CD4-positive, alpha-beta T cell (primary cell): ENCODE measurements around the gene CACNA2D3. TPM values are rescaled to one million over a fixed set of nuclear protein-coding genes. Genes with fewer than 3 reads are reported as not detected.

Source experiments
- ATAC-seq: fragments of 200-7000 bp; cut with Tn5 transposase; one replicate; pipeline ENCODE4 v1.10.0; 2022; ENCODE audit warnings: mild to moderate bottlenecking; ENCODE audit not compliant: poor library complexity
- CTCF ChIA-PET: fragments of 350-600 bp; sonication (Branson Sonifier 250); formaldehyde crosslinking; loops from one replicate; lab custom pipeline; 2021; ENCODE audit warnings: antibody characterized with exemption, inconsistent platforms; lab: Charles Lee
- POLR2A ChIA-PET: fragments of 350-600 bp; sonication (Branson Sonifier 250); formaldehyde crosslinking; loops from one replicate; lab custom pipeline; 2021; ENCODE audit warnings: antibody characterized with exemption, inconsistent platforms; lab: Charles Lee
- DNase-seq, 14 experiments: peaks; one replicate each; pipeline ENCODE4 v3.0.0-alpha.2; 2013 to 2020; ENCODE audit warnings: mixed read lengths in 2 of 14
- H3K27ac ChIP-seq, 2 donors: one replicate each; pipeline versions ENCODE4 v1.5.1 to v1.7.0; 2013; ENCODE audit warnings: low read length in 2 of 2, low read depth in 1 of 2, mild to moderate bottlenecking in 1 of 2
- H3K27me3 ChIP-seq, 2 experiments: 1 replicate in 1 of 2; 2 replicates in 1 of 2; pipeline versions ENCODE4 v1.6.1 to v1.7.0; 2013; ENCODE audit warnings: low read length in 2 of 2, control low read depth in 1 of 2, mild to moderate bottlenecking in 1 of 2, moderate library complexity in 1 of 2; ENCODE audit not compliant: insufficient read depth in 2 of 2, control insufficient read depth in 1 of 2
- H3K36me3 ChIP-seq: one replicate; pipeline ENCODE4 v1.6.1; 2013; ENCODE audit warnings: low read length, control low read depth; ENCODE audit not compliant: insufficient read depth
- H3K4me1 ChIP-seq: one replicate; pipeline ENCODE4 v1.6.1; 2013; ENCODE audit warnings: low read length, control low read depth; ENCODE audit not compliant: insufficient read depth
- H3K4me3 ChIP-seq: one replicate; pipeline ENCODE4 v1.5.1; 2013; ENCODE audit warnings: mild to moderate bottlenecking, low read length, moderate library complexity
- H3K9me3 ChIP-seq, 2 experiments: 1 replicate in 1 of 2; 2 replicates in 1 of 2; pipeline versions ENCODE4 v1.6.1 to v1.7.0; 2013; ENCODE audit warnings: low read length in 2 of 2, mild to moderate bottlenecking in 2 of 2, control low read depth in 1 of 2, moderate library complexity in 1 of 2; ENCODE audit not compliant: control insufficient read depth in 1 of 2, insufficient read depth in 1 of 2
- H3K27ac Mint-ChIP-seq: one replicate; pipeline ENCODE4 v1.8.0; 2020; ENCODE audit warnings: mixed read lengths
- H3K27me3 Mint-ChIP-seq: one replicate; pipeline ENCODE4 v1.8.0; 2021; ENCODE audit warnings: mixed read lengths
- H3K36me3 Mint-ChIP-seq: one replicate; pipeline ENCODE4 v1.8.0; 2021; ENCODE audit warnings: low read depth, mixed read lengths
- H3K4me1 Mint-ChIP-seq: one replicate; pipeline ENCODE4 v1.8.0; 2021; ENCODE audit warnings: low read depth, mixed read lengths
- H3K4me3 Mint-ChIP-seq: one replicate; pipeline ENCODE4 v1.8.0; 2020; ENCODE audit warnings: mild to moderate bottlenecking, mixed read lengths
- H3K9me3 Mint-ChIP-seq: one replicate; pipeline ENCODE4 v1.8.0; 2020; ENCODE audit warnings: mixed read lengths
- CTCF ChIP-seq: fragments of 200-600 bp; IDR thresholded peaks from one replicate; pipeline ENCODE4 v1.8.0; 2022; ENCODE audit warnings: antibody characterized with exemption, mild to moderate bottlenecking
- intact Hi-C, 2 experiments: fragments of 100-400 bp; cut with DNase I in 1 of 2; cut with micrococcal nuclease in 1 of 2; formaldehyde crosslinking; loops; one replicate each; pipeline versions ENCODE4 v1.15.1 to v1.9.0; 2023 to 2025; cut with DNase I, micrococcal nuclease
- total RNA-seq, 174 experiments: library from RNA in 2 of 174; stranded (reverse) in 2 of 174; gene quantifications; one replicate each; pipeline ENCODE4 v1.2.3 and lab custom pipeline; 2021 to 2026

The CACNA2D3 gene
- total RNA-seq, 2 experiments from 2014 or later: 0.08 TPM; not detected in 1

GRCh38 chr3:54827056-54827687 is 704.8 kb downstream of the CACNA2D3 start:
- Histone ChIP-seq H3K36me3 (no peaks in the 10 kb centered on the region), H3K4me1 (no peaks in the 10 kb centered on the region), H3K27ac (no peak overlapping the region), H3K9me3 (peaks cover 5 to 14% of the 10 kb centered on the region in 2 experiments), H3K4me3 (no peak overlapping the region), H3K27me3 (no peaks in the 10 kb centered on the region)
- no peak for DNase-seq
- no peak overlapping the region for H3K27ac Mint-ChIP-seq
- intact Hi-C loops: no loop called here
- ChIA-PET CTCF (no interaction called here), POLR2A (no interaction called here)
- H3K9me3 Mint-ChIP-seq: peaks cover 2% of the 10 kb centered on the region
- no peak overlapping the region for H3K4me3 Mint-ChIP-seq
- no peaks in the 10 kb centered on the region for H3K4me1 Mint-ChIP-seq
- H3K36me3 Mint-ChIP-seq: no peaks in the 10 kb centered on the region
- no peak for ATAC-seq
- H3K27me3 Mint-ChIP-seq: no peaks in the 10 kb centered on the region
- no peak for TF ChIP-seq CTCF

GRCh38 chr3:54827776-54828175 is 705.4 kb downstream of the CACNA2D3 start:
- ChIA-PET POLR2A (no interaction called here), CTCF (no interaction called here)
- H3K4me1 Mint-ChIP-seq: no peaks in the 10 kb centered on the region
- no peaks in the 10 kb centered on the region for H3K36me3 ChIP-seq
- H3K27ac ChIP-seq: no peak overlapping the region
- no peaks in the 10 kb centered on the region for H3K4me1 ChIP-seq
- no peak for DNase-seq
- intact Hi-C loops: no loop called here
- TF ChIP-seq CTCF: no peak
- no peaks in the 10 kb centered on the region for H3K36me3 Mint-ChIP-seq
- no peak for ATAC-seq
- H3K9me3 ChIP-seq: peaks cover 5 to 14% of the 10 kb centered on the region in 2 experiments
- H3K4me3 Mint-ChIP-seq: no peak overlapping the region
- peaks cover 2% of the 10 kb centered on the region for H3K9me3 Mint-ChIP-seq
- H3K27ac Mint-ChIP-seq: no peak overlapping the region
- no peaks in the 10 kb centered on the region for H3K27me3 ChIP-seq
- no peaks in the 10 kb centered on the region for H3K27me3 Mint-ChIP-seq
- H3K4me3 ChIP-seq: no peak overlapping the region

GRCh38 chr3:54830658-54831057 is 708.3 kb downstream of the CACNA2D3 start:
- H3K9me3 Mint-ChIP-seq: peaks cover 2% of the 10 kb centered on the region
- H3K9me3 ChIP-seq: peaks cover 5 to 14% of the 10 kb centered on the region in 2 experiments
- ATAC-seq (no peak), DNase-seq (peak in 2 of 14 experiments; percentile 5 to 12)
- POLR2A ChIA-PET: no interaction called here
- no peaks in the 10 kb centered on the region for H3K27me3 ChIP-seq
- no peak overlapping the region for H3K4me3 ChIP-seq
- H3K36me3 ChIP-seq: no peaks in the 10 kb centered on the region
- no peak overlapping the region for H3K27ac Mint-ChIP-seq
- intact Hi-C loops: no loop called here
- peak; percentile 42 for TF ChIP-seq CTCF
- CTCF ChIA-PET: no interaction called here
- no peaks in the 10 kb centered on the region for H3K4me1 ChIP-seq
- H3K27me3 Mint-ChIP-seq: no peaks in the 10 kb centered on the region
- H3K36me3 Mint-ChIP-seq: no peaks in the 10 kb centered on the region
- H3K4me1 Mint-ChIP-seq: no peaks in the 10 kb centered on the region
- no peak overlapping the region for H3K27ac ChIP-seq
- no peak overlapping the region for H3K4me3 Mint-ChIP-seq
